Gastrocnemius medialis (tissue), 4 donors: Measurements from ENCODE around the gene PDLIM1.

Source experiments
- POLR2A ChIP-seq, 2 donors: fragments of 450-650 bp; IDR thresholded peaks; one replicate each; pipeline ENCODE4 v1.6.1; 2017; ENCODE audit warnings: antibody characterized with exemption in 2 of 2, mild to moderate bottlenecking in 2 of 2, moderate library complexity in 2 of 2
- TF ChIP-seq, protein P1 (sequence below), 5 experiments: fragments of 450-650 bp in 3 of 5; fragments of 200-600 bp in 2 of 5; sonication (generic) in 2 of 5; IDR thresholded peaks in 4 of 5; conservative IDR thresholded peaks in 1 of 5; 1 replicate in 4 of 5; 2 replicates in 1 of 5; pipeline ENCODE4 v1.5.1; 2016 to 2019; ENCODE audit warnings: antibody characterized with exemption in 5 of 5, mild to moderate bottlenecking in 3 of 5, moderate library complexity in 3 of 5

DNA sequence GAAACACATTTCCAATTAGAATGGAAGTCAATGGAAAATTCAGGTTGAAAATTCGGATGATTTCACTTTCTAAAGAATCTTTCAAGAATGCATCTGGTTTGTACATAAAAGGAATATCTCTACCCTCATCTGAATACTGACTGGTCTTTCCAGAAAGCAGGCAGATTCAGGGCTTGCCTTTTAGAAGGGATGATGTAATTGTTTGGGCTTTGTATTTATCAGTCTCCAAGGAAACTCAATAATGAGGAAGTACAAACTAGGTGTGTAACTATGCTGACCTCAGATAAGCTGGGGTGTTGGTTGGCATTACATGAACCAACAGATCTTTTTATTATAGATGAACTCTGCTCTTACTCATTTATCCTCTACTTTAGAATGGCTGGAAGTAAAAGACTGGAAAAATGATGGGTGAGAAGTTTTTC lies 24.1 kb downstream of the PDLIM1 start:
- TF ChIP-seq, protein P1, sequence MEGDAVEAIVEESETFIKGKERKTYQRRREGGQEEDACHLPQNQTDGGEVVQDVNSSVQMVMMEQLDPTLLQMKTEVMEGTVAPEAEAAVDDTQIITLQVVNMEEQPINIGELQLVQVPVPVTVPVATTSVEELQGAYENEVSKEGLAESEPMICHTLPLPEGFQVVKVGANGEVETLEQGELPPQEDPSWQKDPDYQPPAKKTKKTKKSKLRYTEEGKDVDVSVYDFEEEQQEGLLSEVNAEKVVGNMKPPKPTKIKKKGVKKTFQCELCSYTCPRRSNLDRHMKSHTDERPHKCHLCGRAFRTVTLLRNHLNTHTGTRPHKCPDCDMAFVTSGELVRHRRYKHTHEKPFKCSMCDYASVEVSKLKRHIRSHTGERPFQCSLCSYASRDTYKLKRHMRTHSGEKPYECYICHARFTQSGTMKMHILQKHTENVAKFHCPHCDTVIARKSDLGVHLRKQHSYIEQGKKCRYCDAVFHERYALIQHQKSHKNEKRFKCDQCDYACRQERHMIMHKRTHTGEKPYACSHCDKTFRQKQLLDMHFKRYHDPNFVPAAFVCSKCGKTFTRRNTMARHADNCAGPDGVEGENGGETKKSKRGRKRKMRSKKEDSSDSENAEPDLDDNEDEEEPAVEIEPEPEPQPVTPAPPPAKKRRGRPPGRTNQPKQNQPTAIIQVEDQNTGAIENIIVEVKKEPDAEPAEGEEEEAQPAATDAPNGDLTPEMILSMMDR (IDR thresholded peaks at IDR 0.05 in 4 of 5, conservative IDR thresholded peaks at IDR 0.05 in 1 of 5): no peak
- TF ChIP-seq POLR2A (IDR thresholded peaks at IDR 0.05): no peak
